ENCODE measurements around the gene CTAG2. TPM values are rescaled to one million over a fixed set of nuclear protein-coding genes. Genes with fewer than 3 reads are reported as not detected.
"Not testable (repeated sequence)": the region's sequence is repeated elsewhere in the genome, so short reads cannot be mapped to it uniquely, and the experiment has no call there.

Gene CTAG2
- not detected for total RNA-seq
- not detected for polyA plus RNA-seq
- long read RNA-seq, donor 1, result 0 reads
- long read RNA-seq, donor 2, result 0 reads
- long read RNA-seq, donor 3, result 0 reads
- long read RNA-seq, donor 4, result 0 reads

DNA sequence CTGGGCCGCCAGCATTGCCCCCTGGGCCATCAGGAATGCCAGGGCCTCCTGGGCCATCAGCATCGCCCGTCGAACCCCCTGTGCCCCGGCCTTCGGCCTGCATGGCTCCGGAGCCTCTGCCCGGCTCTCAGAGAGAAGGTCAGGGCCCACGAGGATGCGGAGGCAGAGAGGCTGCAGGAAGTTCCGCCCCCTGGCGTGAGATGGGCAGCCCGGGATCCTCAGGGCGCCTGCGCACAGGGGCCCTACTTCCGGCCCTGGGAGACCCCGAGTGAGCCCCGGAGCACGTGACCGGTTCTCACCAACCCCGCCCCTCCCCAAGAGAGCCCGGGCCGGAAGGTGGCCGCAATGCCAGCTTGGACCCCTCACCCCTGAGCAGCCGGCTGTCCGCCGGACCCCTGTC is at the start of gene CTAG2:
Gene CTAG2, minus strand, starts transcription at position 167 of the 400 bp plus-strand sequence. Its CDS starts 64 bp downstream, at position 103.
- H3K27ac ChIP-seq (ENCODE audit: low read length); H3K4me3 ChIP-seq (ENCODE audit: low read length); H3K9me3 ChIP-seq (ENCODE audit: control insufficient read depth, low read length); DNase-seq; intact Hi-C loops (cut with DNase I); H3K27me3 ChIP-seq (ENCODE audit: control insufficient read depth, insufficient read depth); H3K4me1 ChIP-seq (ENCODE audit: control insufficient read depth, insufficient read depth, low read length): not testable (repeated sequence)
- ATAC-seq, result peak in 1 of 2 donors; percentile 14
- no CpG with 5 or more reads among the region's 27 CpGs for WGBS

DNA sequence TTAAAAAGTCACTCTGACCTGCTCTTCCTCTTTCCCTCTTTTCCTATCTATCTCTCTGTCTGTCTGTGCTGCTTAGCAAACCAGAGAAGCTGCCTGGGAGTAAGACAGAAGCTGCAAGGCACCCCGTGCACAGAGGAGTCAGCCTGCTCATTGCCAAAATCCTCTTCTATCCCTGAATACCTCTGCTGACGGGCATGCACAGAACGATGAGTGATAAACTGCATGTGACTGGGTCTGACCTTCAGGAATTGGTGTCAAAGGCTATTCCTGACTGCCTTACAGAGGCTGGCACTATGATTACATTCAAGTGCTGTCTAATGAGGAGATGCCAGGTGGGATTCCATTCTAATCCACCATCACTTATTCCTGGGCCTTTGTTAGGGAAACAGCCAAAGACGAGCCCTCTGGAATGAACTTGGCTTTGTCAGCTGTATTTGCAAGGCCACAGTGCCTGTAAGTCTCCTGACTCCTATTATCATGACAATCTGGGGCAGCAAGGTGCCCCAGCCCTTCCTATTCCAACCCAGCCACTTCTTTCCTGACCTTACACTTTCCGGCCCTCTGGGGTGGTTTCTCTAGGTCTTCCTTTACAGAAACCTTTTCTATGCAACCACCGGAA is 45.4 kb upstream of the CTAG2 start:
- 63% methylated on average over 6 of the region's 6 CpGs for WGBS
- peak overlapping the region; percentile 27 for H3K27ac ChIP-seq (ENCODE audit: low read length)
- no peaks in the 10 kb centered on the region for H3K27me3 ChIP-seq (ENCODE audit: control insufficient read depth, insufficient read depth)
- H3K9me3 ChIP-seq (ENCODE audit: control insufficient read depth, low read length), result no peaks in the 10 kb centered on the region
- DNase-seq (no peak), ATAC-seq (peak in 1 of 2 donors; percentile 64)
- H3K4me3 ChIP-seq (ENCODE audit: low read length), result no peak overlapping the region
- intact Hi-C loops (cut with DNase I), result no loop called here
- peaks cover 2% of the 10 kb centered on the region for H3K4me1 ChIP-seq (ENCODE audit: control insufficient read depth, insufficient read depth, low read length)

DNA sequence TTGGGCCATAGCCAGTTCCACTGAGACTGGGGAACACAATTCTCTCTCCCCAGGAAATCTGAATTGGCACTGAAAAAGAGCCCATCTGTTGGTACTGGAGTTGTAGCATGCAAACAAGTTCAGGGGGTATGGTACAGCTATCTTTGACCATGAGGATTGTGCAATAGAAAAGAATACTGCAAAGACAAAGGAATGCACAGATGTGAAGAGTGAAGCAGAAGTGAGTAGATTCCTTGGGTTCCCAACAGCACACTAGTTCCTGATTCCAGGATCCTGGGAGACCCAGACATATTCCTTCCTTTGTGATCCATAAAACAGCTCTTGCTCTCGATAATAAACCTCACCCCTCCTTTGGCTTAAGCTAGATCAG is 43.3 kb upstream of the CTAG2 start:
- WGBS, result 52% methylated on average over 1 of the region's 1 CpG
- peak in 1 of 2 donors; percentile 16 for ATAC-seq
- H3K4me1 ChIP-seq (ENCODE audit: control insufficient read depth, insufficient read depth, low read length), result peaks cover 2% of the 10 kb centered on the region
- DNase-seq, result no peak
- H3K9me3 ChIP-seq (ENCODE audit: control insufficient read depth, low read length), result no peaks in the 10 kb centered on the region
- no peak overlapping the region for H3K27ac ChIP-seq (ENCODE audit: low read length)
- intact Hi-C loops (cut with DNase I), result no loop called here
- H3K4me3 ChIP-seq (ENCODE audit: low read length), result no peak overlapping the region
- no peaks in the 10 kb centered on the region for H3K27me3 ChIP-seq (ENCODE audit: control insufficient read depth, insufficient read depth)

- H3K9me3 ChIP-seq (ENCODE audit: control insufficient read depth, low read length), result no peaks in the 10 kb centered on the region
- H3K27me3 ChIP-seq (ENCODE audit: control insufficient read depth, insufficient read depth), result no peaks in the 10 kb centered on the region
- H3K4me3 ChIP-seq (ENCODE audit: low read length), result no peak overlapping the region
- intact Hi-C loops (cut with DNase I), result no loop called here
- H3K27ac ChIP-seq (ENCODE audit: low read length), result no peak overlapping the region
- DNase-seq (no peak), ATAC-seq (peak; percentile 45 to 74)
- peaks cover 2% of the 10 kb centered on the region for H3K4me1 ChIP-seq (ENCODE audit: control insufficient read depth, insufficient read depth, low read length)
- 43% methylated on average over 8 of the region's 8 CpGs for WGBS
These were observed 42.7 kb upstream of the CTAG2 start for GRCh38 chrX:154695911-154696675.

- Histone ChIP-seq H3K27me3 (ENCODE audit: control insufficient read depth, insufficient read depth) (no peaks in the 10 kb centered on the region), H3K27ac (ENCODE audit: low read length) (no peak overlapping the region), H3K4me3 (ENCODE audit: low read length) (no peak overlapping the region), H3K4me1 (ENCODE audit: control insufficient read depth, insufficient read depth, low read length) (no peaks in the 10 kb centered on the region), H3K9me3 (ENCODE audit: control insufficient read depth, low read length) (no peaks in the 10 kb centered on the region)
- 98% methylated on average over 3 of the region's 3 CpGs for WGBS
- intact Hi-C loops (cut with DNase I), result no loop called here
- no peak for DNase-seq
- no peak for ATAC-seq
These were observed 40.0 kb upstream of the CTAG2 start for GRCh38 chrX:154693394-154693793.

- H3K4me3 ChIP-seq (ENCODE audit: low read length); ATAC-seq; DNase-seq; H3K9me3 ChIP-seq (ENCODE audit: control insufficient read depth, low read length); H3K27ac ChIP-seq (ENCODE audit: low read length); H3K27me3 ChIP-seq (ENCODE audit: control insufficient read depth, insufficient read depth); intact Hi-C loops (cut with DNase I); H3K4me1 ChIP-seq (ENCODE audit: control insufficient read depth, insufficient read depth, low read length): not testable (repeated sequence)
- 98% methylated on average over 2 of the region's 2 CpGs for WGBS
These were observed 37.1 kb upstream of the CTAG2 start for GRCh38 chrX:154690438-154690837.

DNA sequence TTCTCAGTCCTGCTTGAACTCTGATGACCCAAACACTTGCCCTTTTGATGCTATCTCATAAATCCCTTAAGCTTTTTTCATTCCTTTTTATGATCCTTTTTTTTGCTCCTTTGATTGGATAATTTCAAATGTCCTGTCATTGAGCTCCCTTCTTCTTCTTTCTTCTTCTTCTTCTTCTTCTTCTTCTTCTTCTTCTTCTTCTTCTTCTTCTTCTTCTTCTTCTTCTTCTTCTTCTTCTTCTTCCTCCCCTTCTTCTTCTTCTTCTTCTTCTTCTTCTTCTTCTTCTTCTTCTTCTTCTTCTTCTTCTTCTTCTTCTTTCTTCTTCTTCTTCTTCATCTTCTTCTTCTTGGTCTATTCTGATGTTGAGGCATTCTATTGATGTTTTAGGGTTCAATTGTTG is 18.7 kb upstream of the CTAG2 start:
- H3K4me3 ChIP-seq (ENCODE audit: low read length); H3K4me1 ChIP-seq (ENCODE audit: control insufficient read depth, insufficient read depth, low read length); ATAC-seq; H3K27ac ChIP-seq (ENCODE audit: low read length); H3K9me3 ChIP-seq (ENCODE audit: control insufficient read depth, low read length); DNase-seq; H3K27me3 ChIP-seq (ENCODE audit: control insufficient read depth, insufficient read depth); intact Hi-C loops (cut with DNase I): not testable (repeated sequence)

GRCh38 chrX:154670848-154671247 is 17.5 kb upstream of the CTAG2 start:
- H3K4me3 ChIP-seq (ENCODE audit: low read length); H3K9me3 ChIP-seq (ENCODE audit: control insufficient read depth, low read length); H3K27ac ChIP-seq (ENCODE audit: low read length); H3K4me1 ChIP-seq (ENCODE audit: control insufficient read depth, insufficient read depth, low read length); DNase-seq; H3K27me3 ChIP-seq (ENCODE audit: control insufficient read depth, insufficient read depth); ATAC-seq; intact Hi-C loops (cut with DNase I): not testable (repeated sequence)
- WGBS, result 82% methylated on average over 8 of the region's 8 CpGs

DNA sequence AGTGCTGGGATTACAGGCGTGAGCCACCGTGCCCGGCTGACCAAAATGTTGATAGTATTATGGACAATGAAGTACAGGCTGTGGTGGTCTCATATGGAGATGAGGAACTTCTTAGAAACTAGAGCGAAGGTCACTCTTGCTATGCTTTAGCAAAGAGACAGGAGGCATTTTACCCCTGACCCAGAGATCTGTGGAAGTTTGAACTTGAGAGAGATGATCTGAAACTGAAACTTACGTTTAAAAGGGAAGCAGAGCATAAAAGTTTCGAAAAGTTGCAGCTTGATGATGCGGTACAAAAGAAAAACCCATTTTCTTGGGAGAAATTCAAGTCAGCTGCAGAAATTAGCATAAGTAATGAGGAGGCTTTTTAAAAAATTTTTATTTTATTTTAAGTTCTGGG is 8.5 kb upstream of the CTAG2 start:
- DNase-seq (no peak), ATAC-seq (no peak)
- intact Hi-C loops (cut with DNase I), result no loop called here
- H3K4me1 ChIP-seq (ENCODE audit: control insufficient read depth, insufficient read depth, low read length), result no peaks in the 10 kb centered on the region
- H3K27ac ChIP-seq (ENCODE audit: low read length), result no peak overlapping the region
- no peaks in the 10 kb centered on the region for H3K27me3 ChIP-seq (ENCODE audit: control insufficient read depth, insufficient read depth)
- WGBS, result 84% methylated on average over 7 of the region's 7 CpGs
- H3K9me3 ChIP-seq (ENCODE audit: control insufficient read depth, low read length), result no peaks in the 10 kb centered on the region
- no peak overlapping the region for H3K4me3 ChIP-seq (ENCODE audit: low read length)

DNA sequence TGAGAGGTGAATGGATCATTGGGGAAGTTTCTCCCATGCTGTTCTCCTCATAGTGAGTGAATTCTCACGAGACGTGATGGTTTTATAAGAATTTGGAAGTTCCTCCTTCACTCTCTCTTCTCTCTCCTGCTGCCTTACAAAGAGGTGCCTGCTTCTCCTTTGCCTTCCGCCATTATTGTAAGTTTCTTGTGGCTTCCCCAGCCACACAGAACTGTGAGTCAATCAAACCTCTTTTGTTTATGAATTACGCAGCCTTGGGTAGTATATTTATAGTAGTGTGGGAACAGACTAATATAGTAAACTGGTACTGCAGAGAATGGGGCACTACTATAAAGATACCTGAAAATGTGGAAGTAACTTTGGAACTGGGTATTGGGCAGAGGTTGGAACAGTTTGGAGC is 7.8 kb upstream of the CTAG2 start:
- H3K27me3 ChIP-seq (ENCODE audit: control insufficient read depth, insufficient read depth), result no peaks in the 10 kb centered on the region
- intact Hi-C loops (cut with DNase I), result no loop called here
- no peak overlapping the region for H3K27ac ChIP-seq (ENCODE audit: low read length)
- no peaks in the 10 kb centered on the region for H3K4me1 ChIP-seq (ENCODE audit: control insufficient read depth, insufficient read depth, low read length)
- no peak overlapping the region for H3K4me3 ChIP-seq (ENCODE audit: low read length)
- no peaks in the 10 kb centered on the region for H3K9me3 ChIP-seq (ENCODE audit: control insufficient read depth, low read length)
- DNase-seq (no peak), ATAC-seq (no peak)
- WGBS, result 81% methylated on average over 4 of the region's 4 CpGs

DNA sequence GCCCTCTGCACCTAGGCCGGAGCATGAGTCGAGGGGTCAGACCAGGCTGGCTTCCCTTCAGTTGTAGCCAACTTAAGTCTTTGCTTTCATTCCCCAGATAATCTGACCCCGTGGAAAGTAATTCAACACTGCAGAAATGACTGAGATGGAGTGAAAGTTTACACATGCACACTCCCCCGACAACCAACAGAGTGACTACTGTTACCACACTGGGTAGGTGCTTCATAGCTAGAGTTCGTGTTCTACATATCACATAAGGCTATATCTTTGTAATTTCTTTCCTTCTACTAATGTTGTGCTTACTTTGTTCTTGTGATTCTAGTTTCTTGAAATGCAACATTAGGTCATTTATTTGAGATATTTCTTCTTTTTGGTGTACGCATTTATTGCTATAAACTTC is 7.2 kb upstream of the CTAG2 start:
- ATAC-seq (no peak), DNase-seq (no peak)
- H3K4me1 ChIP-seq (ENCODE audit: control insufficient read depth, insufficient read depth, low read length), result no peaks in the 10 kb centered on the region
- no peaks in the 10 kb centered on the region for H3K9me3 ChIP-seq (ENCODE audit: control insufficient read depth, low read length)
- H3K27ac ChIP-seq (ENCODE audit: low read length), result no peak overlapping the region
- no peak overlapping the region for H3K4me3 ChIP-seq (ENCODE audit: low read length)
- H3K27me3 ChIP-seq (ENCODE audit: control insufficient read depth, insufficient read depth), result no peaks in the 10 kb centered on the region
- 85% methylated on average over 6 of the region's 6 CpGs for WGBS
- intact Hi-C loops (cut with DNase I), result no loop called here
